ENCODE data around the gene NOTCH2.

NOTCH2 gene

GRCh38 chr1:119948342-119949214 lies 120.9 kb downstream of the NOTCH2 start:
- DNase-seq (ENCODE audit: low read depth in 1 of 2, low spot score in 1 of 2): peak; percentile 49 to 59

DNA sequence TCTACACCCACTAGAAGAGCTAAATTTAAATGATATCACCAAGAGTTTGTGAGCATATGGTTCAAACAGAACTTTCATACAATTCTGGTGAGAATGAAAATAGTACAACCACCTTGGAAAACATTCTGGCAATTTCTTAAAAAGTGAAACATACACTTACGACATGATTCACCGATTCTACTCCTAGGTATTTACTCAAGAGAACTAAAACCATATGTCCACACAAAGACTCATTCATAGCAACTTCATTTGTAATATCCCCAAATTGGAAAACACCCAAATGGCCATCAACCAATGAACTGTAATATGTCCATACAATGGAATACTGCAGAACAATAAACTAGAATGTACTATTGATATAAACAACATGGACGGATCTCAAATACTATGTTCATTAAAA lies 122.0 kb downstream of the NOTCH2 start:
- no peak for DNase-seq (ENCODE audit: low read depth in 1 of 2, low spot score in 1 of 2)

DNA sequence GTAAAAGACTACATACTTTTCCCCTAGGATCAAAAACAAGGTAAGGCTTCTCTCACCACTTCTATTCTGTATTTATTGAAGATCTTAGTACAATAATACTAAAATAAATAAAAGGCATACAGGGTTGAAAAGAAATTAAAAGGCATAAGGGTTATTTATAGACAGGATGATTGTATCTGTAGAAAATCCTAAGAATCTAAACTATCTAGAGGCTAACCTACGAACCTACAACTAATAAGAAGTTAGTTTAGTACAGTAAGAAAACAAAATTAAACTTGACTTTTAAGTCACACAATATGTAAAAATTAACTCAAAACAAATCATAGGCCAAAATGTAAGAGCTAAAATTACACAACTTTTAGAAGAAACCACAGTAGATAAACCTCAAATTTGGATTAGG lies 122.7 kb downstream of the NOTCH2 start:
- no peak for DNase-seq (ENCODE audit: low read depth in 1 of 2, low spot score in 1 of 2)

GRCh38 chr1:119943216-119943615 lies 126.2 kb downstream of the NOTCH2 start:
- DNase-seq (ENCODE audit: low read depth in 1 of 2, low spot score in 1 of 2): no peak

DNA sequence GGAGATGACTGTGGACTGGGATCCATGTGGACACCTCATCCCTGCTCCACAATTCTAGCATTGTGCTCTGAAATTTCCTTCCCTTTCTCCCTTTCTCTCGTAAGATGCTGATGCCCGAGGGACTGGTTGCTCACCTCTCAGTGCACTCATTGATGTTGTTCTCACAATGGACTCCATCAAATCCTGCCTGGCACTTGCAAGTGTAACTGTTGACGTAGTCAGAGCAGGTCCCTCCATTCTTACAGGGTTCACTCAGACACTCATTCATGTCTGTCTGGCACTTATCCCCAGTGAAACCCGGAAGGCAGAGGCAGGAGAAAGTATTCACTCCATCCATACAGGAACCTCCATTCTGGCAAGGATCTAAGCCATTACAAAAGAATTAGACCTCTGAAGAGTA lies 128.1 kb downstream of the NOTCH2 start:
- DNase-seq (ENCODE audit: low read depth in 1 of 2, low spot score in 1 of 2): no peak

- DNase-seq (ENCODE audit: low read depth in 1 of 2, low spot score in 1 of 2): no peak
Observed at GRCh38 chr1:119940697-119941096, 128.8 kb downstream of the NOTCH2 start.

- no peak for DNase-seq (ENCODE audit: low read depth in 1 of 2, low spot score in 1 of 2)
Observed at GRCh38 chr1:119937198-119937597, 132.3 kb downstream of the NOTCH2 start.

DNA sequence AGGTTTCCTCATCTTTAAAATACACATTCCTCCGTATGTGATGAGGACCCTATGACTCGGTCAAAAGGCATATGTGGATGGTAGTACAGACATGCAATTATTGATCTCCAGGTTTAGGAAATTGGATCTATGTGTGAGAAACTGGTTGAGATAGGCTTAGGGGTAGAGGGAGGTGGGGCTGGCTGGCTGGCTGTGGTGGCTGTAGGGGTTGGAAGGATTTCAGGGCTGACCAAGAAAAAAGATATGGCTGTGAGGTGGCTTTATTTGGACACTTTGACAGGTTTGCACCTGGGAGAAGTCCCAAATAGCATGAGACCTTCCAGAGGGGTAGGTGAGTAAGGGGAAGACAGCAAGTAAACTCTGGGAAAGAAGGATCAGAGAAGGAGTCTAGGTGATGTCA lies 133.5 kb downstream of the NOTCH2 start:
- DNase-seq (ENCODE audit: low read depth in 1 of 2, low spot score in 1 of 2): no peak

GRCh38 chr1:119935373-119935772 lies 134.1 kb downstream of the NOTCH2 start:
- DNase-seq (ENCODE audit: low read depth in 1 of 2, low spot score in 1 of 2): no peak

DNA sequence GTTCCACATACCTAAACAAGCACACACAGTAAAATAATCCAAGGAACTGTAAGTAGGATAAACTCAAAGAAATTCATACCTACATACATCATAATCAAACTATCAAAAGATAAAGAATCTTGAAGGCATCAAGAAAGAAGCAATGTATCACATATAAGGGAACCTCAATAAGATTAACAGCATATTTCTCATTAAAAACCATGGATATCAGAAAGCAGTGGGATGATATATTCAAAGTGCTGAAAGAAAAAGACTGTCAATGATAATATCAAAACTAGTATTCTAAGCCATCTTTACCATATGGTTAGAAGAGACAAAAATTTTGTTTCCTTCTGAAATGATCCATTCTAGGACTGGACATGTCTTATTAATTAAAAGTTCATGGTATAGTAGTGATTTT lies 136.1 kb downstream of the NOTCH2 start:
- DNase-seq (ENCODE audit: low read depth in 1 of 2, low spot score in 1 of 2): no peak

DNA sequence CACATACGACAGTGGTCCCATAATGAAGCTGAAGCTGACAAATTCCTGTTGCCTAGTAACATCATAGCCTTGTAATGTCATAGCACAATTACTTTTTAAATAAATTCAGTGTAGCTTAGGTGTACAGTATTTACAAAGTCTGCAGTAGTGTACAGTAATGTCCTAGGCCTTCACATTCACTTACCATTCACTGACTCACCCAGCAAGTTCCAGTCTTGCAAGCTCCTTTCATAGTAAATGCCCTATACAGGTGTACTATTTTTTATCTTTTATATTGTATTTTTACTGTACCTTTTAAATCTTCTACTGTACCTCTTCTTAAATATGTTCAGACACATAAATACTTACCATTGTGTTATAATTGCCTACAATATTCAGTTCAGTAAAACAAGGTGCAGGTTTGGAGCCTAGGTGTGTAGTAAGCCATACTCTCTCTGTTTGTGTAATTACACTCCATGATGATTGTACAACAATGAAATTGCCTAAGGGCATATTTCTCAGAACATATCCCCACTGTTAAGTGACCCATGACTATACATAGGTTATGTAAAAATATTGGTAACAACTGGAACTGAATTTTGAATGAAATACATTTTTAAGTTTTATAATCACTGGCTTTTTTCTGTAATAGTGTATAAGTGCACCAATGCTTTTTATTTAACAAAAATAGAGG lies 139.7 kb downstream of the NOTCH2 start:
- DNase-seq (ENCODE audit: low read depth in 1 of 2, low spot score in 1 of 2): no peak

DNA sequence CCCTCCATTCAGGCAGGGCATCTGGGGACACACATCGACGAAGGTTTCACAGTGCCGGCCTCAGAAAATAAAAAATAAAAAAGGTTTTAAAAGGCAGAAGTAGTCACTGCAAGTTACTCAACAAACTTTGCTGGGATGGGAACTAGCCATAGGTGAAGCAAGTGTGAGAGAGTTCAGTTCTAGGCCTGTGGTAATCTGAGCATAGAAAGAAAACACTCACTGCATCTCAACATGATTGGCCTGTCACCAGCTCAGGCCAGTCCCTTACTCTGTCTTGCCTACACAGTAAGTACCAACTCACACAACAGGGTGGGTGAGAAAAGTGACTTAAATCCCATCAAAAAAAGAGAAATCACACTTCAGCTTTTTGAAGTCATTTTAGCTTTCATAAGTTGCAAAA lies 142.9 kb downstream of the NOTCH2 start:
- DNase-seq (ENCODE audit: low read depth in 1 of 2, low spot score in 1 of 2): no peak

- no peak for DNase-seq (ENCODE audit: low read depth in 1 of 2, low spot score in 1 of 2)
Observed at GRCh38 chr1:119924948-119925898, 144.2 kb downstream of the NOTCH2 start.

GRCh38 chr1:119920104-119920968 lies 149.1 kb downstream of the NOTCH2 start:
- no peak for DNase-seq (ENCODE audit: low read depth in 1 of 2, low spot score in 1 of 2)

- DNase-seq (ENCODE audit: low read depth in 1 of 2, low spot score in 1 of 2): no peak
Observed at GRCh38 chr1:119919241-119919640, 150.2 kb downstream of the NOTCH2 start.

DNA sequence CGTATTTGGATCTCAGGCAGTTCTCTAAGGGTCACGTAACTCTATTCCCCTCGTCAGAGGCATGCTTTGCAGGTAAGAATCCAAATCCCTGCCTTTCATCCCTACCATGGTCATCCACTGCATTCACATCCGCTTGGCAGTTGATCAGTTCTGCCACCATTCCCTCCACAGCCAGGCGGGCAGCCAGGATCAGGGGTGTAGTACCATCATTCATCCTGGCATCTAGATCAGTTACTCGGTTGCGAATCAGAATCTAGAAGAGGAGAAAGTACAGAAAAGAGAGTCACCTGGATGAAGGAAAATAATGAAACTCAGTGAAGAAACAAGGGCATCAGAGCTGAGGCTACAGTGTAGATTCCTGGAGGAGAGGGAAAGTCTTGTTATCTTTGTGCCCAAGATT lies 151.2 kb downstream of the NOTCH2 start:
- no peak for DNase-seq (ENCODE audit: low read depth in 1 of 2, low spot score in 1 of 2)

GRCh38 chr1:119917304-119918055 lies 152.0 kb downstream of the NOTCH2 start:
- no peak for DNase-seq (ENCODE audit: low read depth in 1 of 2, low spot score in 1 of 2)

DNA sequence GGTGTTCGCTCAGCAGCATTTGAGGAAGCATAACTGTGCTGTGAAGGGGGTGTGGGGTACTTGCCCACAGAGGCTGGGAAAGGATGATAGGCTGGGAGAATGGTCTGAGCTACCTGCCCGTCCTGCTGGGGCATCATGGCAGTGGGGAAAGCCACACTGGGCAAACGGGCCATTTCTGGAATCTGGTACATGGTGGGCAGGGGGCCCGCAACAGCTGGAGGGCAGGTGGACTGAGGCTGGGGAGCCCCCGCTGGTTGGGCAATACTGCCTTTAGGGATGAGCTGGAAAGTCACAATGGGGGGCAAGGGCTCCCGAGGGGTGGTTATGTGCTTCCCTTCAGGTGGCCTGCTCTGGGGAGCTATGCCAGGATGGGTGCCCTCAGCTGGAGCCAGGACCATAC lies 153.9 kb downstream of the NOTCH2 start:
- no peak for DNase-seq (ENCODE audit: low read depth in 1 of 2, low spot score in 1 of 2)

GRCh38 chr1:119914071-119914470 lies 155.4 kb downstream of the NOTCH2 start:
- no peak for DNase-seq (ENCODE audit: low read depth in 1 of 2, low spot score in 1 of 2)

GRCh38 chr1:119912963-119913362 lies 156.5 kb downstream of the NOTCH2 start:
- DNase-seq (ENCODE audit: low read depth in 1 of 2, low spot score in 1 of 2): no peak

Data from activated CD4-positive, alpha-beta T cell treated with anti-CD3 and anti-CD28 coated beads, Interleukin-2, amount 50 U/mL, for 24 hours (primary cell).